ENCODE measurements around the gene KCNN2.

- TF ChIP-seq, protein P1, sequence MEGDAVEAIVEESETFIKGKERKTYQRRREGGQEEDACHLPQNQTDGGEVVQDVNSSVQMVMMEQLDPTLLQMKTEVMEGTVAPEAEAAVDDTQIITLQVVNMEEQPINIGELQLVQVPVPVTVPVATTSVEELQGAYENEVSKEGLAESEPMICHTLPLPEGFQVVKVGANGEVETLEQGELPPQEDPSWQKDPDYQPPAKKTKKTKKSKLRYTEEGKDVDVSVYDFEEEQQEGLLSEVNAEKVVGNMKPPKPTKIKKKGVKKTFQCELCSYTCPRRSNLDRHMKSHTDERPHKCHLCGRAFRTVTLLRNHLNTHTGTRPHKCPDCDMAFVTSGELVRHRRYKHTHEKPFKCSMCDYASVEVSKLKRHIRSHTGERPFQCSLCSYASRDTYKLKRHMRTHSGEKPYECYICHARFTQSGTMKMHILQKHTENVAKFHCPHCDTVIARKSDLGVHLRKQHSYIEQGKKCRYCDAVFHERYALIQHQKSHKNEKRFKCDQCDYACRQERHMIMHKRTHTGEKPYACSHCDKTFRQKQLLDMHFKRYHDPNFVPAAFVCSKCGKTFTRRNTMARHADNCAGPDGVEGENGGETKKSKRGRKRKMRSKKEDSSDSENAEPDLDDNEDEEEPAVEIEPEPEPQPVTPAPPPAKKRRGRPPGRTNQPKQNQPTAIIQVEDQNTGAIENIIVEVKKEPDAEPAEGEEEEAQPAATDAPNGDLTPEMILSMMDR (conservative IDR thresholded peaks at IDR 0.05) = no peak
- TF ChIP-seq EZH2 (IDR thresholded peaks at IDR 0.05; ENCODE audit: low read depth) = no peak
Observed at GRCh38 chr5:114473541-114473940, 111.7 kb downstream of the KCNN2 start.

Measured in PC-9 (cell line).